Cardiac fibroblast (primary cell): ENCODE results near the gene PHACTR1.
A peak's percentile ranks its signal among the peaks of the same experiment; 100 is the strongest.

Source experiments
- DNase-seq, 2 donors: peaks; one replicate each; pipeline versions ENCODE4 v3.0.0 to v3.0.0-alpha.2; 2010; ENCODE audit warnings: low read depth in 2 of 2
- H3K4me3 ChIP-seq, 2 donors: replicated peaks in 1 of 2; 1 replicate in 1 of 2; 2 replicates in 1 of 2; pipeline ENCODE4 v1.5.1; 2011; ENCODE audit warnings: low read depth in 2 of 2, low read length in 2 of 2, mild to moderate bottlenecking in 2 of 2, moderate library complexity in 1 of 2
- CTCF ChIP-seq: IDR thresholded peaks from one replicate; pipeline ENCODE4 v1.5.1; 2011; ENCODE audit warnings: low read depth, mild to moderate bottlenecking, low read length, inconsistent platforms

Gene PHACTR1

GRCh38 chr6:13300643-13301590 is 584.4 kb downstream of the PHACTR1 start:
- no peak for DNase-seq
- TF ChIP-seq CTCF, result no peak
- H3K4me3 ChIP-seq, result no peak overlapping the region

DNA sequence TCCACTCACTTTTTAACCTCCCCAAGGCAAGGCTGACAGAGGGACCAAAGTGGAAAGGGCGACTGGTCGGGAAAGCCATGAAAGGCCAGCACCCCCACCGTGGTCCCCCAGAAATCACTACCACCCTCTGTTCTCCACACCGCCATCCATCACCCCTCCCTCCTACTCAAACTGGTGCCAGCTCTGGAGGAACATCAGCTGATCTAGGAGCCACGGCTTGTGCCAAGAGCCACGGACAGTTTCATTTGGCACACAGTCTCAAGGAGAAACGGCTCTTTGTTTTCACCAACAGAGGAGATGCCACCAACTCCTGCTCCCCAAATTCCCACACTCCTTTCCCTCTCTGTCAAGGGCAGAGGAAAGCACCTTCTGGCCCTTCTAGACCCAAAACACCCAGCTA is 585.7 kb downstream of the PHACTR1 start:
- TF ChIP-seq CTCF, result no peak
- DNase-seq, result peak in 1 of 2 donors; percentile 38
- H3K4me3 ChIP-seq, result peak overlapping the region in 1 of 2 donors; percentile 12

DNA sequence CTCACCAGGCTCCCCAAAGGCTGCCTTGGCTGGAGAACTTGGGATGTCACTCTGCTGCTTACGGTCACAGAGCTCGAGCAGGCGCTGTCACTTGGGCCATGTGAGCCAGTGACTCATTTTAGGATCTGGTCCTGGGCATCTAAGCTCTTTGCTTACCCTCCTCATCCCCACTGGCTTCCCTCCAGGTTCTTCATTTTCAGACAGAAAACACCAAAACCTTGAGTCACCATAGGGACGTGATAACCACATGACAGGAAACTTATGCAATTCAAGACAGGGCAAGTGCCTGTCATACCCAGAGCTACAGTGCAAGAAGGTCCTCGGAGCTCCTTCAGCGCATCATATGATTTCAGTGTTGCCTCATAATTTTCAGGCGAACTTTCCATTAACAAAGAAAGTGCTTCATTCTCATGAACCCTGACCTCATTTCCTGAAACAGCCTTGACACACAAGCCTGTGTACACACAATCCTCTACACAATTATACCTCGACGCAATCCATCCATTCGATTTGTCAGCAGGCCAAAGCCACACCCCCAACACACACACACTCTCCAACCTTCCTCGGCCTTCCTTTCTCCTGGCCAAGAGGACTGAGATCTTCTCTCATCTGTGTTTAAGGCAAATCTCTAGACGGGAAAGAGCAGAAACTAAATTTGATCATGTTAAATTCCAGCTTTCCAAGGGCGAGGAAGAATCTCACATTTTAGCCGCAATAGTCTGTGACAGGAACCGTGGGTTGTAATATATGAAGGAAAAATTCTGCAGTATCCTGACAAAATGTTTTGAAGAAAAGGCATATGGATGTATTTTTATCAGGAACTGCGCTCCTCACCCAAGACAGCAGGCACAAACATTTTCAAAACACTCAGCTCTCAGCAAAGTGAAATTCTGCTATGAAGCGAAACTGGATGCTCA is 586.4 kb downstream of the PHACTR1 start:
- DNase-seq, result peak; percentile 99 to 100
- peak overlapping the region in 1 of 2 donors; percentile 12 for H3K4me3 ChIP-seq
- TF ChIP-seq CTCF, result no peak

DNA sequence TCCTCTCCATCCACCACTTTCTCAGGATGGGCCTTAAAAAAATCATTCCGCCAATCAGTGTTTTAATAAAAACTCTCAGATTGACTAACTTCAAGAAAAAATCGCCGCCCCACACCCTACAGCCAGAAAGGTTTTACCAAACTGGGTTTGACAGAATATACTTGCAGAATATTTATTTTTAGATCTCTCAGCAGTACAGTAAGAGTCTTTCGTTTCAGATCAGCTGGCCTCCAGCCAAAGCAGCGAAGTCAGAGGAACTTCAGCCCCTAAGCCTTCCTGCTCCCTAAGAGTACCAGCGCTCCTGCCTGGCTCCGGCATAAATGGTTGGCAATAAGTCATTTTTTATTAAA is 587.1 kb downstream of the PHACTR1 start:
- DNase-seq, result peak; percentile 86 to 89
- TF ChIP-seq CTCF, result no peak
- peak overlapping the region in 1 of 2 donors; percentile 12 for H3K4me3 ChIP-seq

- no peak for DNase-seq
- no peak for TF ChIP-seq CTCF
- H3K4me3 ChIP-seq, result no peak overlapping the region
Measured at GRCh38 chr6:13304101-13304500, 587.5 kb downstream of the PHACTR1 start.

DNA sequence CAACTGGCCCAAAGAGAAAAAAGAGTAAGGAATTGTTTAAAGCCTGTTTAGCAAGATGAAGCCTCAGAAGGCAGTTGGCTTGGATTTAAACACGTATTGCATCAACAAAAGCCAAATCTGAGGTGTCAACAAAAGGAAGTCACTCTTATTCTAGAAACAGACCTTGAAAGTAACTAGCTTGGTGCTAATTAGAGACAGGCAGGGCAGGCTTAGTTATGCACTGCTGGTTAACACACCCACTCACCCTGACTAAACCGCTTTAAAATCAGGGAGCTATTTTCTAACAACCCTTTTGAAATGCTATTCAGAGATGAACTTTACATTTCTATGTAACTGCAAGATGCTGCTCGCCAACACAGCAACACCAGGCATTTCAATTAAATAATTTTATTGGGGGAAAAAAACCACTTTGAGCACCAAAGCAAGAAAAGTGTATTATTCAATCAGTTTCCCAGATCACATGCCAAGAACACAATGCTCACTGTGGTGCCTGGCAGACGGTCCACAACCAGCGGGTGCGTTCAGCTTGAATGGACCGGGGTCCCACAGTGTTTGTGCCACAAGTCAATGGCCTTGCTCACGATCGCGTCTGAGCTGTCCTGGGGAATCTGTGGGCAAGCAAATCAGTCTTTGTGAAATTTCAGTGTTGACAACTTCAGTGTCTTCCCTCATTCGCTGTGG is 588.2 kb downstream of the PHACTR1 start:
- no peak overlapping the region for H3K4me3 ChIP-seq
- TF ChIP-seq CTCF, result no peak
- DNase-seq, result peak in 1 of 2 donors; percentile 42
